Islet of Langerhans (tissue), 1 donor: ENCODE measurements around the gene NKX1-2.

Experiments used
- FAIRE-seq: peaks from one replicate; lab custom pipeline; 2011; peaks lifted over from hg19 to GRCh38; lab: Jason Lieb, UNC

Gene NKX1-2

DNA sequence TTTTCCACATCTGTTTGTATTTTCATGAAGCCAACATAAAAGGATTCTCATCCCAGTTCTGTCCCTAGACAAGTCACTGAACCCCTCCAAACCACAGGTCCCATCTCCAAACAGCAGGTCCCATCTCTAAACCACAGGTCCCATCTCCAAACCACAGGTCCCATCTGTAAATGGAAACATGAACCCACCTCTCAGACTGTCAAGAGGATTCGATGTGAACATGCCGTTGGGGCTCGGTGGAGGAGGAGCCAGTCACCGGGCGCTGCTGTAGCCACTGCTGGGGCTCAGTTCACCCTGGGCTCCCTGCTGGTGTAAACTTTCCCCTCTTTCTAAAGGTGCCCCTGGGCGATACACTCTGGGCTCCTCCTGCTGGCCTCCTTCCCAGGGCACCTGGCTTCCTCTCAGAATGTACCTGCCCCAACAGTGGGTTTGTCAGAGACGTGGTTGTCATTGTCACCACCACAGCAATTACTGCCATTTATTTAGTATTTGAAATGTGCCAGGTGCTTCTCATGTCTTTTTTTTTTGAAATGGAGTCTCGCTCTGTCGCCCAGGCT, 24.8 kb upstream of the NKX1-2 start:
- FAIRE-seq, result no peak

GRCh38 chr10:124473070-124473469, 23.2 kb upstream of the NKX1-2 start:
- FAIRE-seq, result no peak

DNA sequence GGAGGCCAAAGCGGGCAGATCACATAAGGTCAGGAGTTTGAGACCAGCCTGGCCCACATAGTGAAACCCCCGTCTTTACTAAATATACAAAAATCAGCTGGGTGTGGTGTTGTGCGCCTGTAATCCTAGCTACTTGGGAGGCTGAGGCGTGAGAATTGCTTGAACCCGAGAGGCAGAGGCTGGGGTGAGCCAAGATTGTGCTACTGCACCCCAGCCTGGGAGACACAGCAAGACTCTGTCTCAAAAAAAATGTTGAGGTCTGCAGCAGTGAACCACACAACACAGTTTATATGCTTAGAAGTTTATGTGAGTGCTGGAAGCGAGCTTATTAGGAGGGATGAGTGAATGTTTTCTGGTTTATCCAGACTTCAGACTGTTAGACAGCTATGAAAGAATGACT, 22.2 kb upstream of the NKX1-2 start:
- no peak for FAIRE-seq

DNA sequence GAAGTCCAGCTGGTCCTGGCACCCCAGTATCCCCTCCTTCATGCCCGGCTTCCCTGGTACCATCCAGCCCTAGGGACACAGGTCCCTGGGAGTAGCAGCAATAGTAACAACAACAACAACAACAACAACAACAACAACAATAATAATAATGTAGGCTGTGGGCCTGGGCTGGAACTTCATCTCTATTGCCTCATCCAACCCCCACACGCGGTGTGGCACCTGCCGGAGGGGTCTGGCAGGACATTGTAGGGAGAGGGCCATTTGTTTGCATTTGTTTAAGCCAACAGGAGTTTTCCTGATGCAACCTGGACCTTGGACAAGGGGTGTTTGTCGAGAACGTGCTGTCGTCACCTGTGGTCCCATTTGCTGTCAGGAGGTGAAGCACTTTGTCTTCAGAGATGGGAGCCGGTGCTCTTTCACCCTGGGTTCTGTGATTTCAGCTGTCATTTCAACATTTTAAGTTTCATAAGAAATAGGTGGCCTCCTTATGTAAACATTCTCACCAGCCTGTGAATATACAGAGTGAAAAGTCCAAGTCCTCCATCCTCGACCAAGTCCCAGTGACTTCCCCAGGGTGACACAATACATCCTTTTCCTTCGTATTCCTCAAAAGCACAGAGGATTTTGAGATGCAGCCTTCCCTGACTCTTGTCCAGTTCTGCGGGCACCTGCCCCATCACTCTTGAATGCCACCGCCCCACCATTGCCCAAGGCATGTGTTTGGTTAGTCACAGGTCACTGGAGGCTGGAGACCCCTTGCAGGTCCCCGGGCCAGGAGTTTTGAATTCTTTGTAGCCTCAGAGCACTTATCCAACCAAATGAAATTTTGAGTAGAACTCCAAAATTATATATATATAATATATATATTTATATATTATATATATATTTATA, 21.0 kb upstream of the NKX1-2 start:
- no peak for FAIRE-seq

GRCh38 chr10:124469956-124470484, 20.2 kb upstream of the NKX1-2 start:
- no peak for FAIRE-seq

DNA sequence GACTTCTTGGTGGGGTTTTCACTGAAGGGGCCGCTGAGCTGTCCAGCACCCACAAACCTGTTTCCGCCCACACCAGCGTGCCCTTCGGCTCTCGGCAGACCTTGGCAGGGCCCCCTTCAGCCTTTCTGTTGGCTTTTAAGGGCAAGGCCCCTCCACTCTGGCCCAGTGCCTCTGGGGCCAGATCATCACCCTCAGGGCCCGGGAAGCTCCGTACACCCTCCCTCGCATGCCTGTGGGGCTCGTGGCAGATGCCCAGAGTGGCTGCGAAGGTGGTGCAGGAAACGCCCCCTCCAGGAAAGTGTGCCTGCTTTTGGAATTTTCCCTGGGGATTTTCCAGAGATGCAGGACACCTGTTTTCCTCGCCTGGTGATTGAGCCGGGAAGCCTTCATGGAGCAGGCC, 18.8 kb upstream of the NKX1-2 start:
- no peak for FAIRE-seq

GRCh38 chr10:124467165-124467564, 17.3 kb upstream of the NKX1-2 start:
- no peak for FAIRE-seq

- FAIRE-seq, result no peak
These were observed 16.1 kb upstream of the NKX1-2 start for GRCh38 chr10:124465777-124466488.

- no peak for FAIRE-seq
These were observed 15.4 kb upstream of the NKX1-2 start for GRCh38 chr10:124465003-124465776.

- FAIRE-seq, result no peak
These were observed 14.5 kb upstream of the NKX1-2 start for GRCh38 chr10:124464028-124464965.

GRCh38 chr10:124462348-124462695, 12.5 kb upstream of the NKX1-2 start:
- no peak for FAIRE-seq

DNA sequence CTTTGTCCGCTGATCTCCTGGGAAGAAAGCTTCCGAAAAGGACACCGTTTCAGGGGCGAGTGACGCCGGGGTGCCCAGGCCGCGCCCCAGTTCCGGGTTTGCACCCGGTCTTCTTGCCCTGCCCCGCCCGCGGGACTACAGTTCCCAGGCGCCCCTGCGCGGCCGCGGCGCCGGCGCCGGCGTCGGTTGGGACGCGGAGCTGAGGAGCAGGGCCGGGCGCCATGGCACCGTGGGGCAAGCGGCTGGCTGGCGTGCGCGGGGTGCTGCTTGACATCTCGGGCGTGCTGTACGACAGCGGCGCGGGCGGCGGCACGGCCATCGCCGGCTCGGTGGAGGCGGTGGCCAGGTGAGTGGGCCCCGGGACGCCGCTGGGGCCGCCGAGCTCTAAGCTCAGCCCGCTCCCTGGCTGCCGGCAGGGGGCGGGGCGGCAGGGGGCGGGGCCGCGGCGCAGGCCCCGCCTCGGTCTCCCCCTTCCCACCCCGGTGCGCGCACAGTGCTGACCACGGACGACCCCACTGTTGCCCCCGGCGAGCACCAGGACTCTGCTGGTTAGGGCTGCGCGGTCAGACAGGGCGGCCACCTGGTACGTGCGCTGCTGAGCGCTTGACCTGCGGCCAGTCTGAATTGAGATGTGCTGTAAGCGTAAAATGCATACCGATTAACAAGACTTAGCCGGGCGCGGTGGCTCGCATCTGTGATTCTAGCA, 12.0 kb upstream of the NKX1-2 start, which contains the start of gene LHPP:
Gene LHPP, plus strand, starts transcription at position 182 of the 706 bp plus-strand sequence. Its CDS starts 40 bp downstream, at position 222.
- no peak for FAIRE-seq

DNA sequence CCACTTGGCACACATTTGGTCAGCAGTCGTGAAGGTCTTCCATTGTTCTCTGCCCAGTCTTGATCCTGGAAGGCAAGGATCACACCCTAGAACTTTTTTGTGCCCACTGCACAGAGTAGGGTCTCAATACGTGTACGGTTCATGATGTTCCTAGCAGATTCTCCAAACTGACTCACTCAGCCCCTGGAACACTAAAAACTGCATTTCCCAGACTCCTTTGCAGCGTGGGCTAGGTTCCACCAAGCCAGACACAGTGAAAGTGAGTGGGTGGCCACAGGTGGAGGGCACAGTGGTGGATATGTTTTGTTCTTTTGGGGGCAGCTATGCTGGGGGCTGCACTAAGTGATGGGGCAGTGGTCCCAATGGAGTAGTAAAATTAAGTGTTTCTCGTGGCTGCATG, 10.3 kb upstream of the NKX1-2 start:
- no peak for FAIRE-seq

GRCh38 chr10:124459395-124459794, 9.6 kb upstream of the NKX1-2 start:
- no peak for FAIRE-seq

DNA sequence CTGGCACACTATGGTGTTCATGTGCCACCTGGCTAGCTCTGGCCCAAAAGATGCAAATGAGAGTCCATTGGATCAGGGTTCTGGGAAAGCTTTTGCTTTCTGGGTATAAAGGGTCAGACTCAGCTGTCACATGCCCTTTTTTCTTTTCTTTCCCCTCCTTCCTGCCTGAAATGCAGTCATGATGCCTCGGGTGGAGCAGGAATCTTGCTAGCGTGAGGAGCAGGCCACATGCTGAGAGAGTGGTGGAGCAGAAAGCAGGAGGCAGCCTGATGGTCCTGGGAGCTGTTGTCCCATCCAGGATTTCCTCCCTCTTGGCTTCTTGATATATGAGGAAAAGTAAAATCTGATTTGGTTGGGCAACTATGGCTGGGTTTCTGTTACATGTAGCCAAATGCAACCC, 9.1 kb upstream of the NKX1-2 start:
- FAIRE-seq, result no peak

DNA sequence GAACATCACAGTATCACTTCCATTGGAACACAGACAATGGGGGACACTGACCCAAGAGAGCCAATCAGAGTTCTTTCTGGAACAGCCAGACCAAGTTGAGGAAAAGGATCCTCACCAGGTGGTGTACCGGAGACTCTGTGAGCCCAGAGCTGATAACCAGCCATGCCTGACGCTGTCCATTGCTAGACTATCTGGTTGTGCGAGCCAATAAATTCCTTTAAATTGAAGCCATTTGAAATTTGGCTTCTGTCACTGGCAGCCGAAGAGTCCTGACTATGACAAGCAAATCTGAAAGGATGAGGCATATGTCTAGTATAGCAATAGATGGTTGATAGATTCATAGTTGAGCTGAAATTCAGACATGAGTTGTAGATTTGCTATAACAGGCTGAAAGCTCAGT, 8.6 kb upstream of the NKX1-2 start:
- no peak for FAIRE-seq

DNA sequence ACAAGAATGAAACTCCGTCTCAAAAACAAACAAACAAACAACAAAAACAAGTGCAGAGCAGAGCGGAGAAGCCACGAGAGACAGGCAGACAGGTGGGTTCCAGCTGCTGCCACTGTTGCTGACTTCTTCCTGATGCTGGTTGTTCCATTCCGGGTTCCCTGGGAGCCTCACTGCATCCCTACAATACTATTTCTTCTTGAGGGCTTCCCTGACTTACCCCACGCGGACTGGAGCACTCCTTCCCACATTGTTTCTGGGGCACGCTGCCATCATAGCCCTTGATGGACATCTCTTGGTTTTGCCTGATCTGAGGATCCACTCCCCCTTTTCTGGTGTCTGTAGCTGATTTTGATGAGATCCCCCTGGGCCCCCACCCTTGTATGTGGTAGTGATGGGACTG, 5.6 kb upstream of the NKX1-2 start:
- no peak for FAIRE-seq

GRCh38 chr10:124453960-124454610, 4.2 kb upstream of the NKX1-2 start:
- FAIRE-seq, result no peak

DNA sequence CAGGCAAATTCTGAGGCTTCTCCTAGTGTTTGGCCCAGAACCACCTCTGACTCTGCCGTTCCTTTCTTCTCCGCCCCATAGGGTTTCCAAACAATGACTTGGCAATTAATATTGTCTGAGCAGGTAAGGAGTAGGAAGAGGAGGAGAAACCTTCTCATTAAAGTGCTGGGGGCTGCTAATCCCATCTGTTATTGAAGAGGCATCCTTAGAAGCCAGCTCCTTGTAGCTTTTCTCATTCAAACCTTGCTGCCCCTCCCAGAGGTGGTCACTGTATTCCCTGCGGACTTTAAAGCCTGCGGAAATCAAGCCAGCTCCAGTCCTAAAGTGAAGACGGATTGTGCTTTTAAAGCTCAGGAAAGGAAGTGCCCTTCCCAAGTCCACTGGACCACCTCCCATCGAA, 1.4 kb upstream of the NKX1-2 start:
- no peak for FAIRE-seq

DNA sequence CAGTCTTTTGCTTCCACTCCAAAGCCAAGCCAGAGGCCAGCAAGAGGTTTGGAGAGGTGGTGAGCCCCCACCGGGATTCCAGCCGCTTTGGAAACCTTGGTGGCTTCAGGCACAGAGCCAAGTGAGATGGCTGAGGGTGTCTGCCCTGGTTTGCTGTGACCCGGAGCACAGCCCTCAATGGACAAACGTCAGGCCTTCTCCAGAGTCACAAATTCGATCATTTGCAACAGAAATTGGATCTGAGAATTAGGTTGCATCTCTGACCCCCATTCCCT, 885 bp upstream of the NKX1-2 start:
- FAIRE-seq, result no peak
